Measurements from ENCODE around the gene FADS3. TPM values are rescaled to one million over a fixed set of nuclear protein-coding genes. Genes with fewer than 3 reads are reported as not detected.
A peak's percentile ranks its signal among the peaks of the same experiment; 100 is the strongest.

The FADS3 gene
- total and polyA plus RNA-seq, 2 of the 4 experiments (the other 2 are of a cell fraction) = 54.5 to 110 TPM

DNA sequence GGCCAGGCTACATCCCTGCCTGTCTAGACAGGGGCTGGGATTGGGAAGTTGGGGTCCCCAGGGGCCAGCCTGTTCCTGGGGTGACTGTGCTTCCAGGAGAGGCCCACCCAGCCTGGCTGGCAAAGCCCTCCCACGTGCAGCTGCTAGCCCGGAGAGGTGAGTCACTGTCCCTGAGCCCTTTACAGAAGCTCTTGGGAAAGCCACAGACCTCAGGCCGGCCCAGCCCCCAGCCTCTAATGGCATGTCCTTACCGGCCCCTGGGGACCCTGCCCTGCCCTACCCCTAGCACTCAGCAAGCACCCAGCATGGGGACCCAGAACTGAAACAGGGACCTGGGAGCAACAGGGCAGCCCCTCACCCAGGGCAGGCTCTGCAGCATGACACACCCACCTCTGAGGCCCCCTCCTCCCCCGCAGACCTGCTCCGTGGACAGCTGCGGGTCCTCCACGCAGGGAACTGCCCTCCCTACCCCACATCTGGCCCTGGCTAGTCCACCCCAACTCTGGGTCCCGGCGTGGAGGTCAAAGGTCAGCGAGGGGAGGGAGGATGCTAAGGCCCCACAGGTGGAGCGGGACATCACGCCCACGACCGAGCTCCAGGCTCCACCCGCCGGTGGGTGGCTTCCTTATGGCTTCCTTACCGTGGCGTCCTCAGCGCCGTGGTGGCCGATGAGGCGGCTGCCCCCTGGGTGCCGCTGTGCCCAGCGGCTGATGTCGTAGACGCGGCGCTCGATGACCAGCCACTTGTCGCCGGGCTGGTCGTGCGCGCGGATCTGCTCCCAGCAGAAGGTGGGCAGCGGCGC, 615 bp downstream of the FADS3 start:
- POLR2A ChIA-PET (ENCODE audit: unreplicated experiment) = no interaction called here

More for the DNA sequence above, 615 bp downstream of the FADS3 start:
- Histone ChIP-seq H3K79me1 (ENCODE audit: low read depth in 1 of 2, low read length in 2 of 2) (peaks cover 23 to 49% of the 10 kb centered on the region in 2 experiments), H2BK20ac (ENCODE audit: low read depth, low read length) (no peak overlapping the region), H4K5ac (ENCODE audit: low read depth, low read length) (peak overlapping the region; percentile 21; the same call in 1 of the 2 replicates), H3K9ac (ENCODE audit: low read depth, low read length) (peak overlapping the region; percentile 72), H3K23ac (ENCODE audit: low read depth, low read length) (0 out of 2 replicates have a peak overlapping the region, but pooled peaks have one; percentile 31), H4K20me1 (ENCODE audit: insufficient read depth, low read length) (peaks cover 11% of the 10 kb centered on the region; the same call in 1 of the 2 replicates), H3K9me3 (ENCODE audit: control insufficient read depth, insufficient read depth, low read length) (peaks cover 3% of the 10 kb centered on the region; the same call in 1 of the 2 replicates), H3K9me1 (ENCODE audit: insufficient read depth, low read length) (peaks cover 10% of the 10 kb centered on the region), H3K4me2 (ENCODE audit: low read depth, low read length) (peak overlapping the region; percentile 87), H2AFZ (replicated peaks; ENCODE audit: low read length, poor library complexity) (peak overlapping the region; percentile 91), H2BK120ac (ENCODE audit: low read depth, low read length) (peak overlapping the region; percentile 32), H3K27ac (ENCODE audit: insufficient read depth, low read length) (peak overlapping the region; percentile 35; the same call in 1 of the 2 replicates), H3K4me1 (ENCODE audit: control insufficient read depth, insufficient read depth, low read length) (peaks cover 26% of the 10 kb centered on the region), H2BK15ac (ENCODE audit: low read depth, low read length) (peak overlapping the region; percentile 60; the same call in 1 of the 3 replicates), H3K4ac (ENCODE audit: low read depth, low read length) (peak overlapping the region; percentile 90), H3K14ac (replicated peaks; ENCODE audit: low read depth, low read length) (peak overlapping the region; percentile 77), H3K36me3 (ENCODE audit: control insufficient read depth, insufficient read depth, low read length) (no peaks in the 10 kb centered on the region), H3K56ac (ENCODE audit: extremely low read depth, insufficient read depth, low read length) (no peak overlapping the region; the same call in 1 of the 2 replicates), H2AK5ac (ENCODE audit: low read depth, low read length) (peak overlapping the region; percentile 95), H2BK5ac (ENCODE audit: low read depth, low read length, poor library complexity, severe bottlenecking) (peak overlapping the region; percentile 79), H3K18ac (ENCODE audit: low read depth, low read length) (peak overlapping the region; percentile 26; the same call in 1 of the 2 replicates), H4K8ac (ENCODE audit: low read depth in 2 of 2, low read length in 2 of 2) (peak overlapping the region; percentile 42 to 79; a peak in 2 of 4 replicates), H3K4me3 (ENCODE audit: insufficient read depth, low read depth, low read length) (peak overlapping the region; percentile 63), H4K91ac (ENCODE audit: insufficient read depth, low read depth, low read length) (peak overlapping the region; percentile 78), H3K27me3 (ENCODE audit: control insufficient read depth, insufficient read depth, low read length) (no peaks in the 10 kb centered on the region), H2AK9ac (replicated peaks; ENCODE audit: low read depth, low read length, poor library complexity) (peak overlapping the region; percentile 97)
- WGBS, 2 experiments (ENCODE audit: extremely low coverage in 2 of 2, insufficient read length in 1 of 2) = 0% methylated on average over 29 of the region's 38 CpGs; no CpG with 5 or more reads in 1 of the 2 experiments
- DNase-seq (peak; percentile 82), ATAC-seq (ENCODE audit: low read depth) (peak; percentile 18)
- in situ Hi-C loops (cut with MboI; ENCODE audit: low sequenced_read_pairs) (no loop called here), dilution Hi-C loops (cut with HindIII; ENCODE audit: low sequenced_read_pairs, unreplicated experiment) (no loop called here), intact Hi-C loops (cut with micrococcal nuclease) (loop anchor here (2.0 kb wide), 1 partner anchor 94 kb away; no protein-coding TSS in a partner anchor)
- BruUV-seq (replicated peaks) = TSS peak; percentile 31
- TF ChIP-seq, protein P1, sequence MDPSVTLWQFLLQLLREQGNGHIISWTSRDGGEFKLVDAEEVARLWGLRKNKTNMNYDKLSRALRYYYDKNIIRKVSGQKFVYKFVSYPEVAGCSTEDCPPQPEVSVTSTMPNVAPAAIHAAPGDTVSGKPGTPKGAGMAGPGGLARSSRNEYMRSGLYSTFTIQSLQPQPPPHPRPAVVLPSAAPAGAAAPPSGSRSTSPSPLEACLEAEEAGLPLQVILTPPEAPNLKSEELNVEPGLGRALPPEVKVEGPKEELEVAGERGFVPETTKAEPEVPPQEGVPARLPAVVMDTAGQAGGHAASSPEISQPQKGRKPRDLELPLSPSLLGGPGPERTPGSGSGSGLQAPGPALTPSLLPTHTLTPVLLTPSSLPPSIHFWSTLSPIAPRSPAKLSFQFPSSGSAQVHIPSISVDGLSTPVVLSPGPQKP (IDR thresholded peaks at IDR 0.05; ENCODE audit: borderline replicate concordance, low read depth, low read length) = no peak
- TF ChIP-seq, protein P2, sequence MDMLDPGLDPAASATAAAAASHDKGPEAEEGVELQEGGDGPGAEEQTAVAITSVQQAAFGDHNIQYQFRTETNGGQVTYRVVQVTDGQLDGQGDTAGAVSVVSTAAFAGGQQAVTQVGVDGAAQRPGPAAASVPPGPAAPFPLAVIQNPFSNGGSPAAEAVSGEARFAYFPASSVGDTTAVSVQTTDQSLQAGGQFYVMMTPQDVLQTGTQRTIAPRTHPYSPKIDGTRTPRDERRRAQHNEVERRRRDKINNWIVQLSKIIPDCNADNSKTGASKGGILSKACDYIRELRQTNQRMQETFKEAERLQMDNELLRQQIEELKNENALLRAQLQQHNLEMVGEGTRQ (IDR thresholded peaks at IDR 0.05; ENCODE audit: low read depth, low read length) = peak; percentile 81
- peak; percentile 95 for TF ChIP-seq BHLHE40 (IDR thresholded peaks at IDR 0.05; ENCODE audit: low read depth, low read length)
- no peak; the same call in none of the 2 replicates for TF ChIP-seq MAZ (IDR thresholded peaks at IDR 0.05; ENCODE audit: borderline replicate concordance, low read depth, low read length)
- TF ChIP-seq MXI1 (IDR thresholded peaks at IDR 0.05; ENCODE audit: borderline replicate concordance, low read depth, low read length) = peak; percentile 88
- TF ChIP-seq RCOR1 (IDR thresholded peaks at IDR 0.05; ENCODE audit: insufficient replicate concordance, low read length) = peak; percentile 46
- TF ChIP-seq FOS (IDR thresholded peaks at IDR 0.05; ENCODE audit: low read depth, low read length) = peak; percentile 76
- TF ChIP-seq, protein P3, sequence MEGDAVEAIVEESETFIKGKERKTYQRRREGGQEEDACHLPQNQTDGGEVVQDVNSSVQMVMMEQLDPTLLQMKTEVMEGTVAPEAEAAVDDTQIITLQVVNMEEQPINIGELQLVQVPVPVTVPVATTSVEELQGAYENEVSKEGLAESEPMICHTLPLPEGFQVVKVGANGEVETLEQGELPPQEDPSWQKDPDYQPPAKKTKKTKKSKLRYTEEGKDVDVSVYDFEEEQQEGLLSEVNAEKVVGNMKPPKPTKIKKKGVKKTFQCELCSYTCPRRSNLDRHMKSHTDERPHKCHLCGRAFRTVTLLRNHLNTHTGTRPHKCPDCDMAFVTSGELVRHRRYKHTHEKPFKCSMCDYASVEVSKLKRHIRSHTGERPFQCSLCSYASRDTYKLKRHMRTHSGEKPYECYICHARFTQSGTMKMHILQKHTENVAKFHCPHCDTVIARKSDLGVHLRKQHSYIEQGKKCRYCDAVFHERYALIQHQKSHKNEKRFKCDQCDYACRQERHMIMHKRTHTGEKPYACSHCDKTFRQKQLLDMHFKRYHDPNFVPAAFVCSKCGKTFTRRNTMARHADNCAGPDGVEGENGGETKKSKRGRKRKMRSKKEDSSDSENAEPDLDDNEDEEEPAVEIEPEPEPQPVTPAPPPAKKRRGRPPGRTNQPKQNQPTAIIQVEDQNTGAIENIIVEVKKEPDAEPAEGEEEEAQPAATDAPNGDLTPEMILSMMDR (conservative IDR thresholded peaks at IDR 0.05; ENCODE audit: low read depth, low read length) = 0 out of 2 replicates have a peak, but pooled peaks have one; percentile 6
- TF ChIP-seq CEBPB (IDR thresholded peaks at IDR 0.05; ENCODE audit: low read depth, low read length) = peak; percentile 50; the same call in 1 of the 2 replicates
- CTCF ChIA-PET = no interaction called here
